Activated CD8-positive, alpha-beta memory T cell treated with anti-CD3 and anti-CD28 coated beads, Interleukin-2, amount 10 ng/mL, durations not matched to agents 7 days and 5 days (primary cell): ENCODE measurements around the gene SAMD4A. TPM values are rescaled to one million over a fixed set of nuclear protein-coding genes. Genes with fewer than 3 reads are reported as not detected.
"Not testable (repeated sequence)": the region's sequence is repeated elsewhere in the genome, so short reads cannot be mapped to it uniquely, and the experiment has no call there.

ENCODE experiments used
- ATAC-seq: fragments of 150-1000 bp; cut with Tn5 transposase; one replicate; pipeline ENCODE4 v1.10.0; 2021; ENCODE audit warnings: moderate library complexity
- CTCF ChIA-PET: fragments of 350-600 bp; sonication (Branson Sonifier 250); formaldehyde crosslinking; loops from one replicate; lab custom pipeline; 2021; ENCODE audit warnings: antibody characterized with exemption; lab: Charles Lee
- DNase-seq: peaks from one replicate; pipeline ENCODE4 v3.0.0-alpha.2; 2020
- H3K27ac Mint-ChIP-seq: one replicate; pipeline ENCODE4 v1.8.0; 2021; ENCODE audit warnings: mild to moderate bottlenecking, mixed read lengths
- H3K27me3 Mint-ChIP-seq: one replicate; pipeline ENCODE4 v1.8.0; 2021; ENCODE audit warnings: mixed read lengths
- H3K36me3 Mint-ChIP-seq: one replicate; pipeline ENCODE4 v1.8.0; 2021; ENCODE audit warnings: mild to moderate bottlenecking, mixed read lengths
- H3K4me1 Mint-ChIP-seq: one replicate; pipeline ENCODE4 v1.8.0; 2021; ENCODE audit warnings: mixed read lengths
- H3K4me3 Mint-ChIP-seq: one replicate; pipeline ENCODE4 v1.8.0; 2021; ENCODE audit warnings: mild to moderate bottlenecking, moderate library complexity, mixed read lengths
- H3K9me3 Mint-ChIP-seq: one replicate; pipeline ENCODE4 v1.8.0; 2022; ENCODE audit warnings: low read depth, mixed read lengths
- total RNA-seq, 2 experiments: library from RNA; stranded (reverse); gene quantifications; one replicate each; pipeline ENCODE4 v1.2.3, GENCODE V29; 2021

The SAMD4A gene
- total RNA-seq, 2 experiments from 2014 or later, result 1.6 to 1.7 TPM

- no peak for ATAC-seq
Measured at GRCh38 chr14:54789781-54790480, 223.0 kb downstream of the SAMD4A start.

GRCh38 chr14:54791001-54791400 is 224.1 kb downstream of the SAMD4A start:
- no peak overlapping the region for H3K27ac Mint-ChIP-seq

More at GRCh38 chr14:54789781-54790480, 223.0 kb downstream of the SAMD4A start:
- H3K27ac Mint-ChIP-seq, result no peak overlapping the region
- no peak for DNase-seq
- H3K27me3 Mint-ChIP-seq, result no peaks in the 10 kb centered on the region
- CTCF ChIA-PET, result no interaction called here
- H3K4me3 Mint-ChIP-seq, result no peak overlapping the region
- no peaks in the 10 kb centered on the region for H3K9me3 Mint-ChIP-seq
- H3K36me3 Mint-ChIP-seq, result no peaks in the 10 kb centered on the region
- no peaks in the 10 kb centered on the region for H3K4me1 Mint-ChIP-seq

GRCh38 chr14:54792288-54792687 is 225.4 kb downstream of the SAMD4A start:
- Mint-ChIP-seq H3K36me3 (no peaks in the 10 kb centered on the region), H3K4me1 (no peaks in the 10 kb centered on the region), H3K4me3 (no peak overlapping the region)

More at GRCh38 chr14:54791001-54791400, 224.1 kb downstream of the SAMD4A start:
- no peaks in the 10 kb centered on the region for H3K36me3 Mint-ChIP-seq
- ATAC-seq (no peak), DNase-seq (no peak)
- H3K4me1 Mint-ChIP-seq, result no peaks in the 10 kb centered on the region
- H3K9me3 Mint-ChIP-seq, result peaks cover 4% of the 10 kb centered on the region
- CTCF ChIA-PET, result interaction anchor here (0.6 to 4.4 kb wide), 3 partner anchors 9 to 1602 kb away, joined by 3 to 17 read pairs (median 4); no protein-coding TSS in a partner anchor
- no peak overlapping the region for H3K4me3 Mint-ChIP-seq
- H3K27me3 Mint-ChIP-seq, result peaks cover 3% of the 10 kb centered on the region

GRCh38 chr14:54794159-54794558 is 227.2 kb downstream of the SAMD4A start:
- peaks cover 4% of the 10 kb centered on the region for H3K9me3 Mint-ChIP-seq

More at GRCh38 chr14:54792288-54792687, 225.4 kb downstream of the SAMD4A start:
- ATAC-seq, result no peak
- peaks cover 4% of the 10 kb centered on the region for H3K9me3 Mint-ChIP-seq
- H3K27ac Mint-ChIP-seq, result no peak overlapping the region
- H3K27me3 Mint-ChIP-seq, result peaks cover 3% of the 10 kb centered on the region
- CTCF ChIA-PET, result interaction anchor here (3.3 to 4.4 kb wide), 2 partner anchors 13 to 18 kb away, joined by 17 to 22 read pairs; no protein-coding TSS in a partner anchor
- DNase-seq, result no peak

GRCh38 chr14:54794796-54795195 is 227.9 kb downstream of the SAMD4A start:
- H3K4me1 Mint-ChIP-seq, result no peaks in the 10 kb centered on the region
- no peaks in the 10 kb centered on the region for H3K36me3 Mint-ChIP-seq

More at GRCh38 chr14:54794159-54794558, 227.2 kb downstream of the SAMD4A start:
- Mint-ChIP-seq H3K4me1 (no peaks in the 10 kb centered on the region), H3K27me3 (peaks cover 3% of the 10 kb centered on the region), H3K36me3 (no peaks in the 10 kb centered on the region), H3K4me3 (no peak overlapping the region), H3K27ac (no peak overlapping the region)
- CTCF ChIA-PET, result interaction anchor here (0.8 to 4.4 kb wide), 3 partner anchors 12 to 20 kb away, joined by 5 to 22 read pairs (median 17); no protein-coding TSS in a partner anchor
- no peak for DNase-seq
- no peak for ATAC-seq

GRCh38 chr14:54796961-54797360 is 230.0 kb downstream of the SAMD4A start:
- no peak overlapping the region for H3K4me3 Mint-ChIP-seq
- ATAC-seq (no peak), DNase-seq (no peak)
- H3K4me1 Mint-ChIP-seq, result no peaks in the 10 kb centered on the region
- H3K36me3 Mint-ChIP-seq, result no peaks in the 10 kb centered on the region
- CTCF ChIA-PET, result interaction anchor here (0.5 to 1.1 kb wide), 2 partner anchors 22 to 23 kb away, joined by 3 read pairs; no protein-coding TSS in a partner anchor
- peaks cover 4% of the 10 kb centered on the region for H3K9me3 Mint-ChIP-seq
- H3K27me3 Mint-ChIP-seq, result peaks cover 25% of the 10 kb centered on the region
- H3K27ac Mint-ChIP-seq, result no peak overlapping the region

More at GRCh38 chr14:54794796-54795195, 227.9 kb downstream of the SAMD4A start:
- Mint-ChIP-seq H3K27ac (no peak overlapping the region), H3K4me3 (no peak overlapping the region), H3K27me3 (peaks cover 4% of the 10 kb centered on the region), H3K9me3 (peaks cover 4% of the 10 kb centered on the region)
- no peak for DNase-seq
- CTCF ChIA-PET, result interaction anchor here (0.8 to 4.4 kb wide), 4 partner anchors 11 to 229 kb away, joined by 3 to 22 read pairs (median 11); no protein-coding TSS in a partner anchor
- no peak for ATAC-seq

- ATAC-seq (no peak), DNase-seq (no peak)
- H3K9me3 Mint-ChIP-seq, result peaks cover 4% of the 10 kb centered on the region
- CTCF ChIA-PET, result interaction anchor here (0.5 kb wide), 1 partner anchor 23 kb away, joined by 3 read pairs; no protein-coding TSS in a partner anchor
- no peaks in the 10 kb centered on the region for H3K4me1 Mint-ChIP-seq
- H3K27ac Mint-ChIP-seq, result no peak overlapping the region
- peaks cover 31% of the 10 kb centered on the region for H3K27me3 Mint-ChIP-seq
- no peaks in the 10 kb centered on the region for H3K36me3 Mint-ChIP-seq
- H3K4me3 Mint-ChIP-seq, result no peak overlapping the region
Measured at GRCh38 chr14:54797556-54797955, 230.6 kb downstream of the SAMD4A start.

- ATAC-seq (no peak), DNase-seq (no peak)
- peaks cover 35% of the 10 kb centered on the region for H3K27me3 Mint-ChIP-seq
- CTCF ChIA-PET, result no interaction called here
- peaks cover 4% of the 10 kb centered on the region for H3K9me3 Mint-ChIP-seq
- no peaks in the 10 kb centered on the region for H3K4me1 Mint-ChIP-seq
- no peaks in the 10 kb centered on the region for H3K36me3 Mint-ChIP-seq
- no peak overlapping the region for H3K27ac Mint-ChIP-seq
- no peak overlapping the region for H3K4me3 Mint-ChIP-seq
Measured at GRCh38 chr14:54797986-54798385, 231.1 kb downstream of the SAMD4A start.

- Mint-ChIP-seq H3K36me3 (no peaks in the 10 kb centered on the region), H3K4me3 (no peak overlapping the region), H3K9me3 (peaks cover 4% of the 10 kb centered on the region), H3K27me3 (peaks cover 37% of the 10 kb centered on the region), H3K4me1 (no peaks in the 10 kb centered on the region), H3K27ac (no peak overlapping the region)
- no peak for ATAC-seq
- CTCF ChIA-PET, result interaction anchor here (1.0 kb wide), 1 partner anchor 235 kb away, joined by 4 read pairs; no protein-coding TSS in a partner anchor
- no peak for DNase-seq
Measured at GRCh38 chr14:54798465-54799124, 231.7 kb downstream of the SAMD4A start.

GRCh38 chr14:54801482-54801881 is 234.6 kb downstream of the SAMD4A start:
- H3K36me3 Mint-ChIP-seq, H3K27ac Mint-ChIP-seq, H3K4me1 Mint-ChIP-seq, DNase-seq, ATAC-seq, H3K4me3 Mint-ChIP-seq, CTCF ChIA-PET, H3K9me3 Mint-ChIP-seq: not testable (repeated sequence)
- H3K27me3 Mint-ChIP-seq, result peaks cover 51% of the 10 kb centered on the region

- peaks cover 56% of the 10 kb centered on the region for H3K27me3 Mint-ChIP-seq
- H3K27ac Mint-ChIP-seq, result no peak overlapping the region
- H3K36me3 Mint-ChIP-seq, result no peaks in the 10 kb centered on the region
- H3K9me3 Mint-ChIP-seq, result no peaks in the 10 kb centered on the region
- DNase-seq, result no peak
- no peaks in the 10 kb centered on the region for H3K4me1 Mint-ChIP-seq
- no peak for ATAC-seq
- CTCF ChIA-PET, result interaction anchor here (1.2 to 4.6 kb wide), 6 partner anchors 9 to 239 kb away, joined by 3 to 24 read pairs (median 8); no protein-coding TSS in a partner anchor
- H3K4me3 Mint-ChIP-seq, result no peak overlapping the region
Measured at GRCh38 chr14:54803396-54803795, 236.5 kb downstream of the SAMD4A start.

GRCh38 chr14:54803926-54804537 is 237.1 kb downstream of the SAMD4A start:
- H3K27me3 Mint-ChIP-seq, result peaks cover 56% of the 10 kb centered on the region
- no peaks in the 10 kb centered on the region for H3K4me1 Mint-ChIP-seq
- no peaks in the 10 kb centered on the region for H3K9me3 Mint-ChIP-seq
- CTCF ChIA-PET, result interaction anchor here (0.9 to 4.6 kb wide), 10 partner anchors 10 to 334 kb away, joined by 3 to 24 read pairs (median 4); no protein-coding TSS in a partner anchor
- no peaks in the 10 kb centered on the region for H3K36me3 Mint-ChIP-seq
- H3K27ac Mint-ChIP-seq, result no peak overlapping the region
- no peak overlapping the region for H3K4me3 Mint-ChIP-seq
- no peak for DNase-seq
- no peak for ATAC-seq
